NCI-H345 (cell line): ENCODE measurements around the gene CCER1.

Experiments used
- DNase-seq: peaks from one replicate; lab custom pipeline; 2025; lab: John Stamatoyannopoulos, UW

The CCER1 gene

DNA sequence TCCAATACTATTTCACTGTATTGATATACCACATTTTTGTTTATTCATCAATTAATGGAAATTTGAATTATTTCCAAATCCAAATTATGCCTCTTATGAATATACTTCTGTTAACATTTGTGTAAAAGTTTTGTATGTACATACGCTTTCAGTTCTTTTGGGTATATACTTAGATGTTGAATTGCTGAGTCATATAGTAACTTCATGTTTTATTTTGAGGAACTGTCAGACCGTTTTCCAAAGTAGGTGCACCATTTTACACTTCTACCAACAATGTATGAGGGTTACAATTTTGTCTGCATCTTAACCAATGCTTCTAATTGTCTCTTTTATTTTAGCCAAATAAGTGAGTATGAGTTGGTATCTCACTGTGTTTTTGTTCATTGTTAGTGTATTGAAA lies 10.2 kb upstream of the CCER1 start:
- DNase-seq, result no peak

DNA sequence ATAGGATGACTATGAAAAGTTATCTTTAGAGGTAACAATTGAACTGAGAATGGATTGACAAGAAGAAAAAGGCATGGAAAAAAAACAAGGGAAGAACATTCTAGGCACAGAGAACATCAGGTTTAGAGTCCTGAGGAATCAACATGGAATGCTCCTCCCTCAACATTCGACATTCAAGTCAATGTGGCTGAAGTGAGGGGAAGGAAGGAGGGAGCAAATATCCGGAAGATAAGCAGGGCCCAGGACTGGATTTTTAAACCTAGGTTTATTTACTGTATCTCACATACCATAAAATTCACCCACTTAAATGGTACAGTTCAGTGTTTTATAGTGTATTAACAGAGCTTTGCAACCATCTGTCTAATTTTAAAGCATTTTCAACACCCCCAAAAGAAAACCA lies 9.6 kb upstream of the CCER1 start:
- no peak for DNase-seq

DNA sequence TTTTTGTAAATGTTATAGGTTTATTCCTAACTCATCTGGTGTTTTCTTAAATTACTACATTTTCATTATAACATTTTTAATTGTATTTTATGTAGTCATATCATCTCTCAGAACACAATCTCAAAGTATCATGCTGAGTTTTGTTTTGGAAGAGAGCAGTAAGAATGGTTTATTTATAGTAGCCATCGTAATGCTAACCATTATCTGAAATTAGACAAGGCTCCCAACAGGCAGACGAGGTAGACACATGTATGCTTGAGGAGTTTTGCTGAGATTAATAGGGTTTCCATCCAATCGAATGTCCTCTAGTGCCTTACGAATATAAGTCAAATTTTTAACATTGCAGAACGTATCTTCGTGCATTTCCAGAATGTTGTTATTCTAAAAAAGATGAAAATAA lies 9.0 kb upstream of the CCER1 start:
- no peak for DNase-seq

DNA sequence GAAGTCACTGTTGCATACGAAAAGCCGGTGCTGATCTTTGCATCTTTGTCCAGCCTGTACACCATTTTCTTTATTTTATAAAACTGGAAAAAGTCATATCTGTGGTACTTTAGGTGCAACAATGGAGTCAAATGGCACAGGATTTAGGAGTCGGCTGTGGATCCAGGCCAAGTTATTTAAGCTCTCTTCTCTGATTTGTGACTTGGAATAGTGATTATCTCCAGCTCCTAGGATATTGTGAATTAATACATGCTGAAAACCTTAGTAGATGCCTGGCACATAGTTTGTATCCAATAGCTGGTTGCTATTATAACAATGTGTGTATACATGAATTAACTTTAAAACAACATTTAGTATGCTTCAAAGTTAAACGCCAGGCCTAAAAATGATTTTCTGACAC lies 6.2 kb upstream of the CCER1 start:
- no peak for DNase-seq

DNA sequence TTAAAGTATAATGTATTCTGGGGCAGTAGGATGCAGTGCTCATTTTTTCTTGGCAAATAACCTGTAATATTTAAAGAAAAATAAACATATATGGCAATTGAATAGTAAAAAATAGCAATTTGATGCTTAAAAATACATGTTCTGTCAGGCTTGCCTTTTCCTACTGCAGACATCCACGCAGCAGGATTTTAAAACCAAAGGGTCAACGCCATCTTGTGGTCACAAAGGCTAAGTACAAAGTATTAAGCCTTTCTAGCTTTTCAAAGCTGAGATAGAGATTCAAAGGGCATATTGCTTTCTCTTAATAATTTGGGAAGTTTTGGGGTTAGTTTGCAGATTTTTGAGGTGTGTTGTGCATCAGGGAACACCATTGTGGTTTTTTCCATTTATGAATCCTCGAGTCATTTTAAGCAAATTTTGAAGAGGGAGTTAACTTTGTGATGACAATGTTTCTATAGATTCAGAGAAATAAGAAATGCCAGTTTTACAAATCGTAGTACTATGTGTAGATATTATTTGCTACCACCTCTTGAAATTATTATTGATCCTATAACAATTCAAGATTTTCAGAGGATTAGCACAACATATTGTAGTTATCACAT lies 4.7 kb upstream of the CCER1 start:
- peak; percentile 59 for DNase-seq

DNA sequence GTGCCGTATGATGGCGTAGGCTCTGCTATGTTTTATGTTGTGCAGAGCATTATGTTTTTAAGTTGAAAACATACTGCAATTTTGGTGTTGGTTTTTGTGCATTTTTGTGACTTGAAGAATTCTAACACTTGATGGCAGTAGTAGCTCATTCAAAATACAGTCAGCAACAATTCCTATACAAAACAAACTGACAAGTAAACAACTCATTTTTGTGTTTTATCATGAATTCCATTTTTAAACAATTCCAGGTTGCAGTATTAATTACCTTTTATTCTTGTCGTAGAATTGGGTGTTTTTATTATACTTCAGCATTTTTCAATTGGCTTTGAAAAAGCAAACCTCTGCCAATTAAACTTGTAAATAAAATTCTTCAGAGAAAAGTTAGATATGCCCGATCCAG lies 4.1 kb upstream of the CCER1 start:
- no peak for DNase-seq

DNA sequence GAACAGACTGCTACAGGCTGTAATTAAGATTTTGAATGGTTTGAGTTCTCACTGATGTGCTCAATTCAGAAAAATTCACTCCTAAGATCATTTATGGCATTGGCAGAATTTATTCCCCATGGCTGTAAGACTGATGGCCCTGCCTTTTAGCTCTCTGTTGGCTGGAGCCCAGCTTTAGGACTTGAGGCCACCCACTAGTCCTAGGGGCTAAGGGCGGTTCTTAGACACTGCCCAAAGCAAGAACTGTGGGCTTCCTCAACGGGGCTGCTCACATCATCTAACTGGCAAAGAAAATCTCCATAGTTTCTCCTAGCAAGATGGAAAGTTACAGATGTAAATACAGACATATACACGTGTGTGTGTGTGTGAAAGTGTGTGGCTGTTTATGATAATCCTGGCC lies 3.4 kb upstream of the CCER1 start:
- DNase-seq, result no peak

DNA sequence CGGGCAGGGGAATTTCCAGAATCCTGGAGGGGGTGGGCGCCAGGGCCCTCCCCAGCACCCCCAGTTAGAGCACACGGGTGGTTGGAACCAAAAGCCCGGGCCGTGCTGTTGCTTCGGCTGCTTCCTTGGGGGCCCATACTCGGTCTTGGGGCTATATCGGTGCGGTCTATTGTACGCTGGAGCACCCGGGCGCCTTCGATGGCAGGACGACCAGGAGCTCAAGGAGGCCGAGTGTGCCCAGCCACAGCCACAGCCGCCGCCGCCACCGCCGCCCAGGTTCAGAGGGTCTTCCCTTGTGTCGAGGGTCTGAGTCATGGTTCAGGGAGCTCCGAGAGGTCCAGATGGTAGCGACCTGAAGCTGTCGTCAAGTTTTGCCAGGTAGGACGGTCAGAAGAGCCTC lies 548 bp downstream of the CCER1 start:
- DNase-seq, result no peak

DNA sequence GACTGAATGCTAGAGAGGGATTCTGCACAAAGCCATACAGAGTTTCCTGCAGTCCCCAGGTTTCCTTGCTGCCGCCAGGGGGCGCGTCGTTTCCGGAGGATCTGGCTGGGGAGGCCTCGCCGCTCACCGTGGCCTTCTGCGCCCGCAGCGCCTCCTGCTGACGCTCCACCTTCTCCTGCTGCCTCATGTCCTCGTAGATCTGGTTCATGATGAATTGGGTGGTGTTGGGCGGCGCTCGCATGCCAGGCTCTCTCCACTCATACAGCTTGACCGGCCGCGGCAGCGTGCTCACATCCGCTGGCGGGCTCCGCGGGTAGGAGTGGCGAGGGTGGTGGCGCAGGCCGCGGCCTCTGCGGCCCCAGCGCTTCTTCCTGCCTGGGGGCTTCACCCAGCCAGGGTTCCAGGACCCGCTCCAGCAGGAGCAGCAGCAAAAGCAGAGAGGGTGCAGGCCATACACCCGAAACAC lies 987 bp downstream of the CCER1 start:
- no peak for DNase-seq

DNA sequence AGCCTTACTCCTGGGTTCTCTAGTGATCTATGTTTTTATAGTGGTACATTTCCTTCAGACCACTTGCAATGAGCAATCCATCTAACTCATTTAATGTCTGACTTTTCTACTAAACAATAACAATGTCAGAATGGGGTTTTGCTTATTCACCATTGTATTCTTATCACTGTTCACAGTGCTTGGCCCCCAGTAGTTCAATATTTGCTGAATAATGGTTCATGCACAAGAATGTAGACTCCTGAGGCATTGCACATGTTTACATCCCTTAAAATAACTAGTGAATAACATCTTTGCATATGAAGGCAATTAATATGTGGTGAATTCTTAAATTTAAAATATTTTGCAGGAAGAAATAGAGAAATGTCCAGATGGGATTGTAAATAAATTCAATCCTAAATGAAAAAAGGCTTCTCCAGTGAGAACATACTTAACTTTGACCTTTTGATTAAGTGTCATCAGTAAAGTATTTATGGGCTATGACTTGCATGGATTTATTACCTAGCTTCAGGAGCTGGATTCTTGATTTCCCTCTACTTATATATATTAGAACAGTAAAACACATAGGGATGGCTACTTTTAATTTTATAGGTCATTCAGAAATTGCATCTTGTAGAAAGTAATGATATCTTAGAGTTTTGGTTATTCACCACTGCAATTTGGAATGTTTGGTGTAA lies 3.4 kb downstream of the CCER1 start:
- DNase-seq, result no peak

DNA sequence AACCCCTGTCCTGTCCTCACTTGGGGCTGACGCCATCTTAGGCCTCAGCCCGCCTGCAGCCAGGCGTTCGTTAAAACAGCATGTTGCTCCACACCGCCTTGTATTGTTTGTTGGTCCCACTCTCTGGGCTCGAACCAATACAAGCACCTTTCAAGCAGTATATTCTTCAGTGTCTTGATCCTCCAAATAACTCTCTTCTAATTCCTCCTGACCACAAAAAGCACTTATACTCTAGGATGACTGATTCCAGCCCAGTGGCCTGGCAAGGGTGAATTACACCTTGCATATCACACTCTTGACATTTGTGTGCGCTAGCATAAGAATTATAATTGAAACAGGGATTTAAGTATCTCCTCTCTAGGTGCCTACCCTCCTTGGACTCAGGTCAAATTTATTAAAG lies 7.1 kb downstream of the CCER1 start:
- DNase-seq, result no peak

DNA sequence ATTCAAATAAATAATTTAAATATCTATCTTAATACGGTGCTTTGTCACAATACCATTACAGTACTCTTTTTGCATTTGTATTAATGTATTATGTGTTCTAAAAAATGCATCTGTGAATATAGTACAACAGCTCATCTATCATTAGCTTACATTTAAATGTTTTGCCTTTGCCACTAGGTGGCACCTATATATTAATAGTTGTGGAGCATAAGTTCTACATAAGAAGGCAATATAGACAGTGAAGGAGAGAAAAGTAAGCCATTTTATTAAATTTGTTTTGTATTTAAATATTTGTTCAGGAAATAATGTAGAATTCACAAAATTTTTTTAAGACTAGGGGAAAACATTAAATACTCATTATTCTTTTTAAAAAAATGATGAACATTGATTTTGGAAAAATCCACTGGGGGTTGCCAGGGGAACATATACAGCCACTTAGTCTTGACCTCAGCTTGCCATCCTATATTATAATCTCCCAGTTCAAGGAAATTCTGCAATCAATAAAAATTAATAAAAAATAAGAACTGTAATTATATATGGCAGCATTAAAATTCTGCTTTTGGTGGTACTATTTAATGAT lies 9.8 kb downstream of the CCER1 start:
- peak; percentile 26 for DNase-seq

DNA sequence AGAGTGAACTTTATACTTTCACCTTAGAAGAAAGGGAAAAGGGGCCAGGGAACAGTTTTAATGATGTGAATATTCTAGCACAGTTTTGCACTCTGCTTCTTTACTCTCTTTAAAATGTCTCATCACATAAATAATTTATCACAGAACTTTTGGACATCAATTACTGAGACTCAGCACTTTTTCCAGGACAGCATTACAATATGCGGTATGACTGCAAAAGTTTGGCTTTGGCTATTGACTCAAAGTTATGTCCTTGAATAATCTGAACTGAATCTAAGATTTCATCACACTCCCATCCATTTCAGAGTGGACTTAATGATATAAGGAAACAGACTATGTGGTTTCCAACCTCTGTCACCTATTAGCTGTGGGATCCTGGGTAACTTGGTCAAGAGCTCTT lies 11.7 kb downstream of the CCER1 start:
- DNase-seq, result no peak

DNA sequence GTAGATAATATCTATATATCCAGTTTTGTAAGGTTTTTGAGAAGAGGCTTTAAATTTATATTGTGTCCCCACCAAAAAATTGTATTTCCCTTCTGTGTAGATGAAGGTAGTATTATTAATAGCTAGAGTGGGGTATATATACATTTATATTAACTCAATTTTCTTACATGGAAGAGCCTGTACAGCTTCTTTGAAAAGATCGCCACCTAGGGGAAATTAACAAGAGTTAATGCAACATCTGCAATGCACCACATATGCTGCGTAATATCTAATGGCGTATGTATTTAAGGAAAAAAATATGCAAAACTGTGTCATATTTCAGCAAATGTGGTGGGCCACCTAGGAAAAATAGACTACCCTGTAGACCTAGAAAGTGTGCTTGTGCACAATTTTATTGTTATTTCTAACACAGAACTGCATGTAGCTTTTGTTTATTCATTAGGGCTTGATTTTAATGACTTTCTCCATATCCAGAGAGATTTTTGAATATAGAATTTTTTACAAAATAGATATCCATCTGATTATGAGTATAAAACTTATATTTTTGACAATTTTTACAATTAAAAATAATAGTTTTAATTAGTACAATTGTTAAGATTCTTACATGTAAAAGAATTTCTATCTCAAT lies 14.0 kb downstream of the CCER1 start:
- peak; percentile 56 for DNase-seq

DNA sequence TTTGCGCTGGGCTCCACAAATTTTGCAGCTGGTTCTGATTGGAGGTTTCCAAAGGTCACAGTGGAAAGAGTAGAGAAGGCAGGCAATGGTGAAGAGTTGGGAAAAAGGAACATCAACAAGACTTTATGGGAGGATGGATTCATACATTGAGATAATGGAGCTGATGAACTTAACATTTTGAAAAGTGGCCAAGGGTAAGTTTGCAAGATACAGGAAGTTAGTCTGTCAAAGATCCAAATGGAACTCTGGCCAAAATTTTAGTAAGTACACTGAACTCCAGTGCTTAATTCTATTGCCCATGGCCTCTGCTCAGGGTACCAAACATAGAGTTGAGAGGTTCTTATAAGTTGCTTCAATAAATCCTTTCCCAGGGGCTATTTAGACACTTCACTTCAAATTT lies 15.6 kb downstream of the CCER1 start:
- DNase-seq, result no peak

DNA sequence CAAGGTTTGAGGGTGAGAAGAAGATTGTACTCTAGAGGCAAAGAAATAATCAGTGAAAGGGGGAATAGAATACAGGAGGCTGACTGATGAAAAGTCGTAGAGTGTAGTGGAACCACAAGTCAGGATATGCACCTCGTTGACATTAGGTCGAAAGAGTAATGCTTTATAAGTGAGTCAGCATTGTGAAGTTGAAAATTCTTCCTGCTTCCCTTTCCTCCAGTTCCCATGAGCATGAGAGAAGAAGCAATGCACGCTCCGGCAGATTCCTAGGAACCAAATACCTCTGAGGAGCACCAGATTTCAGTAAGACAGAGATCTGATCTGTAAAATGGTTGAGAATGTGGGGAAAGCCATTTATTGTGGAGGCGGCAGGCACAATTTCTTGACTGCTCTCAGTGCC lies 16.5 kb downstream of the CCER1 start:
- no peak for DNase-seq

DNA sequence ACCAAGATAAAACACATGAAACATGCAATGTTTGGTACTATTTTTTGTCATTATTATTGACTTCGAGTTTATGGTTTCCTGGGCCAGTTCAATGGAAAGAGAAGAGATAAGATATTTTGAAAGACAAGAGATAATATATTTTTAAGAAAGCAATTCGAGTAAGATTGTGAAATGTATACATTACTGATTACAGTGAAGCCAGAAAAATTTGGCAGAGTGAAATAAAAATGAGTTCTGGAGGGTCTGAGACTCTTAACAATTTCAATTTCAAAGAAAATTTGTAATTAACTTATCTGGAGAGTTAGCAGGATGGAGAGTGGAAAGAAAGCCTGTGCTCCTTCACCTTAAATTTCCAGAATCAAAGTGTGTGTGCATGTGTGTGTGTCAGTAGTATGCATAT lies 17.3 kb downstream of the CCER1 start:
- no peak for DNase-seq

DNA sequence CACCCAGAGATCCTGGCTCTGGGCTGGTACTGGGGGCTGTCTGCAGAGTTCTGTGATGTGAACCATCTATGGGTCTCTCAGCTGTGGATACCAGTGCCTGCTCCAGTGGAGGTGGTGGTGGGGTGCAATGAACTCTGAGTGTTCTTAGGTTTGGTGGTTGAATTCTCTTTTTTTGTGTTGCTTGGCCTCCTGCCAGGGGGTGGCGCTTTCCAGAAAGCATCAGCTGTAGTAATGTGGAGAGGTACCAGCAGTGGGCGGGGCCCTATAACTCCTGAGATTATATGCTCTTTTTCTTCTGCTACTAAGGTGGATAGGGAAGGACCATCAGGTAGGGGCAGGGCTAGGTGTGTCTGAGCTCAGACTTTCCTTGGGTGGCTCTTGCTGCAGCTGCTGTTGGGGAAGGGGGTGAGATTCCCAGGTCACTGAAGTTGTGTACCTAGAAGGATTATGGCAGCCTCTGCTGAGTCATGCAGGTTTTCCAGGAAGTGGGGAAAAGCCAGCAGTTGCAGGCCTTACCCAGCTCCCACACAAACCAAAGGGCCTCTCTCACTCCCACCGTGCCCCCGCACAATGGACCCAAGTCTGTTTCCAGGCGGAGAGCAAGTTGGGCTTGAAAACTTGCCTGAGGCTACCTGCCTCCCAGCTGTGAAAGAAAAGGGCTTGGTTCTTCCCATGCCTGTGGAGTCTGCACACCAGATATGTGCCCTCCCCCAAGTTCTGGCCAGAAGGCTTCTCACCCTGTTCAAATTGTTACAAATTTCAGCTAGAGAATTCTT lies 18.6 kb downstream of the CCER1 start:
- DNase-seq, result no peak

DNA sequence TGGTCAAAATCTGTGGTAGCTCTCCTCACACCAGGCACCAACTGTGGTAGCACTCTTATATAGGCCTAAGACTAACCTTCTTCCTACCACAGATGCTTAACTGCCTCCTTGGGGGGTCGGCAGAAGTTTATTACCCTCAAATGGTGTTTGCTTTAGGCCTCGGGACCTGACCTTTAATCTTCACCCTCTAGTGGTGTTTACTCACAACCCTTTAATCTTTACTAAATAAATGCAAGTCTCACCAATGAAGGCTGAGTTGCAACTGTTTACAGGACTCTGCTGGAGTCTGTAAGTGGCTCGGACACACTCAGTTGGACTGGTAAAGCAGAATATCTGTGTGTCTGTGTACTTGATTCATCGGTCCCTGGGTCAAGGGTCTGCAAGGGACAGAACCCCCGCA lies 29.4 kb downstream of the CCER1 start:
- no peak for DNase-seq

DNA sequence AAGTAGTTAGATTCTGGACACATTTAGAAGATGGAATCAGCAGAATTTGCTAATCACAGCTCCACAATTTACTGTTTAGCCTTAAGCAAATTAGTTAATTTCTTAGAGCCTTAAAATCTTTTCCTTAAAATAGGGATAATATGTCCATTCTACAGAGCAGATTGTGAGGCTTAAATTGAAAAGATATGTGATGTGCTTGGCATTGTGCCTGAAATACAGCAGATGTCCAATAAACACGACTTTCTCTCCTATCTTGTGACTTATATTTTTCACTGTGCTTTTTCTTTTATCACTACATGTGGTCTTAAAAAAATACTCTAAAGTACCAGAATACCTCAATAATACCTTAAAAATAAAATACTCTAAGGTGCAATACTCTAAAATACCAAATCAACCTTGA lies 30.6 kb downstream of the CCER1 start:
- DNase-seq, result no peak

DNA sequence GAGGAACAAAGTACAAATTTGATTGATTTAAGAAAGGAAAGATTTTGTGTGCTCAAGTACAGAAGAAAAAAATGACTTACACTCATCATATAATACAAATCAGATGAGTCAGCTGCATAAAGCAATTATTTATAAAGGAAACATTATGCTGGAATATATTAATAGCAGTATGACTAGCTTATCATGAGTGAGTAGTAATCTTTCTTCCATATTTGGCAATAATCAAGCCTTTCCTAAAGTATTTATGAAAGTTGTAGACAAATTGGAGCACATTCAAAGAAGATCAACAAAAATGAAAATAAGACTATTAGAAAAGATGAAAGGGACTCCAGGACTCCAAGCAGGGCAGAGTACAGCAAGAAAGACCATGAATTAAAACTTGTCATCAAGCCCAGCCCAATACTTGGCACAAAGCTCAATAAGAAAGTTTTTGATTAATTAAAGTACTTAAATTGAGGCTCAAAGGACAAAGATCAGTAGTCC lies 32.8 kb downstream of the CCER1 start:
- no peak for DNase-seq

DNA sequence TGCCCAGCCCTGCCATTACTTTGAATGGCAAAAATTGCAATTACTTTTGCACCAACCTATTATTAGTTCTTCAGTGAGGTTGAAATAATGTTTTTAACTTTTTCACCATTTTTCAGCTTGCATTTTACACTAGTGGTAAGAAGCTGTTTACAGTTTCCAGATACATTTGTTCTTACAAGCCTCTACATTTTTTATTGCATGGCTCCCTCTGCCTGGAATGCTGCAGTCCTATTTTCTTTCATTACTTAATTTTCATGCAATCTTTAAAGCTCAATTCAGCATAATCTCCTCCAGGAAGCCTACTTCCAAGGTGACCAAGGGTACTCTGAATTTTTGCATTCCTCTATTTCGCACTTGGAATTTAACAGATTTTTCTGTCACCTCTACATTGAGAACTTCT lies 33.4 kb downstream of the CCER1 start:
- no peak for DNase-seq
